Measurements from ENCODE around the gene STAT5B.

The STAT5B gene

GRCh38 chr17:42294469-42295398, 18.5 kb upstream of the STAT5B start:
- ATAC-seq, result no peak
- no peak for TF ChIP-seq PATZ1 (CRISPR knock-in tag; IDR thresholded peaks at IDR 0.05; ENCODE audit: borderline replicate concordance)
- no peak for TF ChIP-seq ZNF70 (CRISPR knock-in tag; IDR thresholded peaks at IDR 0.05)
- TF ChIP-seq CSDC2 (CRISPR knock-in tag; IDR thresholded peaks at IDR 0.05), result no peak
- no peak for TF ChIP-seq ZNF8 (CRISPR knock-in tag; IDR thresholded peaks at IDR 0.05)
- TF ChIP-seq PPARA (CRISPR knock-in tag; IDR thresholded peaks at IDR 0.05; ENCODE audit: borderline replicate concordance), result no peak
- no peak for TF ChIP-seq ARNTL (CRISPR knock-in tag; IDR thresholded peaks at IDR 0.05; ENCODE audit: borderline replicate concordance, low read depth)
- TF ChIP-seq RARB (CRISPR knock-in tag; IDR thresholded peaks at IDR 0.05), result no peak
- no peak for TF ChIP-seq TCF4 (CRISPR knock-in tag; IDR thresholded peaks at IDR 0.05; ENCODE audit: borderline replicate concordance)
- no peak for TF ChIP-seq TSHZ2 (CRISPR knock-in tag; IDR thresholded peaks at IDR 0.05)
- TF ChIP-seq ZNF565 (CRISPR knock-in tag; conservative IDR thresholded peaks at IDR 0.05; ENCODE audit: low read depth), result no peak
- TF ChIP-seq POU6F1 (CRISPR knock-in tag; IDR thresholded peaks at IDR 0.05; ENCODE audit: borderline replicate concordance, low read depth), result no peak
- no peak for TF ChIP-seq TOX (CRISPR knock-in tag; IDR thresholded peaks at IDR 0.05; ENCODE audit: borderline replicate concordance)
- TF ChIP-seq ISL1 (CRISPR knock-in tag; IDR thresholded peaks at IDR 0.05), result no peak
- TF ChIP-seq BACH2 (CRISPR knock-in tag; IDR thresholded peaks at IDR 0.05; ENCODE audit: borderline replicate concordance), result no peak
- TF ChIP-seq ZFP30 (CRISPR knock-in tag; IDR thresholded peaks at IDR 0.05), result no peak
- TF ChIP-seq CREB5 (CRISPR knock-in tag; IDR thresholded peaks at IDR 0.05; ENCODE audit: low read depth), result no peak
- TF ChIP-seq OSR1 (CRISPR knock-in tag; IDR thresholded peaks at IDR 0.05), result no peak

GRCh38 chr17:42291129-42291528, 14.9 kb upstream of the STAT5B start:
- TF ChIP-seq TOX (CRISPR knock-in tag; IDR thresholded peaks at IDR 0.05; ENCODE audit: borderline replicate concordance), result no peak
- TF ChIP-seq ARNTL (CRISPR knock-in tag; IDR thresholded peaks at IDR 0.05; ENCODE audit: borderline replicate concordance, low read depth), result no peak
- TF ChIP-seq ESRRG (CRISPR knock-in tag; IDR thresholded peaks at IDR 0.05), result no peak
- no peak for TF ChIP-seq CREB5 (CRISPR knock-in tag; IDR thresholded peaks at IDR 0.05; ENCODE audit: low read depth)
- no peak for TF ChIP-seq SNAI2 (CRISPR knock-in tag; IDR thresholded peaks at IDR 0.05)
- no peak for TF ChIP-seq ZC3H10 (CRISPR knock-in tag; IDR thresholded peaks at IDR 0.05)
- TF ChIP-seq RARB (CRISPR knock-in tag; IDR thresholded peaks at IDR 0.05), result no peak
- no peak for TF ChIP-seq PPARA (CRISPR knock-in tag; IDR thresholded peaks at IDR 0.05; ENCODE audit: borderline replicate concordance)
- no peak for TF ChIP-seq CSRNP3 (CRISPR knock-in tag; IDR thresholded peaks at IDR 0.05)
- TF ChIP-seq PATZ1 (CRISPR knock-in tag; IDR thresholded peaks at IDR 0.05; ENCODE audit: borderline replicate concordance), result no peak
- no peak for TF ChIP-seq BACH2 (CRISPR knock-in tag; IDR thresholded peaks at IDR 0.05; ENCODE audit: borderline replicate concordance)
- TF ChIP-seq TCF4 (CRISPR knock-in tag; IDR thresholded peaks at IDR 0.05; ENCODE audit: borderline replicate concordance), result no peak
- no peak for TF ChIP-seq ZNF565 (CRISPR knock-in tag; conservative IDR thresholded peaks at IDR 0.05; ENCODE audit: low read depth)
- TF ChIP-seq CSDC2 (CRISPR knock-in tag; IDR thresholded peaks at IDR 0.05), result no peak
- no peak for TF ChIP-seq TSHZ2 (CRISPR knock-in tag; IDR thresholded peaks at IDR 0.05)
- no peak for TF ChIP-seq ZFP30 (CRISPR knock-in tag; IDR thresholded peaks at IDR 0.05)
- no peak for TF ChIP-seq ZNF8 (CRISPR knock-in tag; IDR thresholded peaks at IDR 0.05)
- no peak for ATAC-seq

Data from SK-N-SH treated with all-trans-retinoic acid at 6 μM for 48 hours (cell line).